Measurements from ENCODE around the gene BSPRY.

BSPRY gene

GRCh38 chr9:113320051-113320450 is 29.3 kb upstream of the BSPRY start:
- TF ChIP-seq POLR2AphosphoS5 (IDR thresholded peaks at IDR 0.05; ENCODE audit: low read depth, low read length) (no peak), REST (IDR thresholded peaks at IDR 0.05; ENCODE audit: insufficient read depth in 1 of 2, low read depth in 2 of 2, low read length in 2 of 2) (no peak), FOXP2 (optimal IDR thresholded peaks at IDR 0.05; ENCODE audit: borderline replicate concordance, extremely low read depth, extremely low read length, insufficient read depth) (no peak), SIN3A (IDR thresholded peaks at IDR 0.05; ENCODE audit: borderline replicate concordance, insufficient read depth, low read length) (no peak), TAF1 (IDR thresholded peaks at IDR 0.05; ENCODE audit: borderline replicate concordance, insufficient read depth, low read length) (no peak)

DNA sequence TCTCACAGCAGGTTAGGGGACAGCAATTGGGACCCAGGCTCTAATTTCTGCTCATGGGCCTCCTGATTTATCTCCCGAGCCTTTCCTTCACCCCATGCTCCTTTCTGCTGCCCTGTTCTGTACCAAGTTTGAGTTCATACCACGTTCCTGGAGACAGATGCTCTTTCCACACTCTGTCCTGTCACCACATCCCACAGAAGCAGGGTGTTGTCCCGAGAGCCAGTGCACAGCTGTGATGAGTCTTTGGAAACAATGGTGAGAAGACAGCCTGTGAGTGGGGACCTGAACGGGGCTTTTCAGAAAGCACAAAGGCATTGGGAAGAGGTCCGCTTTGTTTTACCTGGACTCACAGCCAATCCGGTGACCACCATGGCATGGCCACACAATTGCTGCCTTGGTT is 26.7 kb upstream of the BSPRY start:
- TF ChIP-seq FOXP2 (optimal IDR thresholded peaks at IDR 0.05; ENCODE audit: borderline replicate concordance, extremely low read depth, extremely low read length, insufficient read depth) (no peak), POLR2AphosphoS5 (IDR thresholded peaks at IDR 0.05; ENCODE audit: low read depth, low read length) (no peak), SIN3A (IDR thresholded peaks at IDR 0.05; ENCODE audit: borderline replicate concordance, insufficient read depth, low read length) (no peak), TAF1 (IDR thresholded peaks at IDR 0.05; ENCODE audit: borderline replicate concordance, insufficient read depth, low read length) (no peak), REST (IDR thresholded peaks at IDR 0.05; ENCODE audit: insufficient read depth in 1 of 2, low read depth in 2 of 2, low read length in 2 of 2) (no peak)

- TF ChIP-seq POLR2AphosphoS5 (IDR thresholded peaks at IDR 0.05; ENCODE audit: low read depth, low read length) (no peak), FOXP2 (optimal IDR thresholded peaks at IDR 0.05; ENCODE audit: borderline replicate concordance, extremely low read depth, extremely low read length, insufficient read depth) (no peak), TAF1 (IDR thresholded peaks at IDR 0.05; ENCODE audit: borderline replicate concordance, insufficient read depth, low read length) (no peak), SIN3A (IDR thresholded peaks at IDR 0.05; ENCODE audit: borderline replicate concordance, insufficient read depth, low read length) (no peak), REST (IDR thresholded peaks at IDR 0.05; ENCODE audit: insufficient read depth in 1 of 2, low read depth in 2 of 2, low read length in 2 of 2) (no peak)
These were observed 23.1 kb upstream of the BSPRY start for GRCh38 chr9:113326230-113326629.

GRCh38 chr9:113328045-113328782 is 21.1 kb upstream of the BSPRY start:
- no peak for TF ChIP-seq REST (IDR thresholded peaks at IDR 0.05; ENCODE audit: insufficient read depth in 1 of 2, low read depth in 2 of 2, low read length in 2 of 2)
- TF ChIP-seq TAF1 (IDR thresholded peaks at IDR 0.05; ENCODE audit: borderline replicate concordance, insufficient read depth, low read length): no peak
- no peak for TF ChIP-seq FOXP2 (optimal IDR thresholded peaks at IDR 0.05; ENCODE audit: borderline replicate concordance, extremely low read depth, extremely low read length, insufficient read depth)
- TF ChIP-seq POLR2AphosphoS5 (IDR thresholded peaks at IDR 0.05; ENCODE audit: low read depth, low read length): no peak

Data from PFSK-1 (cell line).